K562 (cell line): ENCODE data around the gene DSCAM. TPM values are rescaled to one million over a fixed set of nuclear protein-coding genes. Genes with fewer than 3 reads are reported as not detected.

Experiments used
- ATAC-seq: fragments of 200-7000 bp; cut with Tn5 transposase; 3 replicates; pipeline ENCODE4 v1.9.1; 2020; ENCODE audit warnings: moderate library complexity
- BruUV-seq: library from RNA; stranded (reverse); fragments of 400-500 nt; replicated peaks from 2 replicates; lab custom pipeline; 2021; lab: Mats Ljungman, UMichigan
- CTCF ChIA-PET: fragments of 300-600 bp; formaldehyde crosslinking; extraction: SDS; loops from one replicate; lab custom pipeline; 2021; ENCODE audit warnings: low intra/inter-chr PET ratio; lab: Yijun Ruan, JAX
- POLR2A ChIA-PET: fragments of 300-600, 350-650 bp; sonication (Branson Sonifier 250); formaldehyde crosslinking; extraction: SDS; loops from one replicate; lab custom pipeline; 2021; ENCODE audit warnings: antibody characterized with exemption, inconsistent platforms; lab: Yijun Ruan, JAX
- DNase-seq, 4 experiments: peaks; one replicate each; pipeline versions ENCODE4 v3.0.0 to v3.0.0-alpha.2; 2011 to 2018; ENCODE audit warnings: low spot score in 3 of 4, mixed read lengths in 3 of 4; ENCODE audit errors: extremely low read depth in 1 of 4
- FAIRE-seq: peaks from 2 replicates; lab custom pipeline; 2011; peaks lifted over from hg19 to GRCh38; lab: Jason Lieb, UNC
- H2AFZ ChIP-seq: 2 replicates; pipeline ENCODE4 v1.6.0; 2011; ENCODE audit warnings: low read depth, low read length, control low read depth, inconsistent platforms
- H3K27ac ChIP-seq: fragments of 200-600 bp; 3 replicates; pipeline ENCODE4 v1.8.0; 2011; ENCODE audit warnings: low read depth, mild to moderate bottlenecking, control low read depth, inconsistent platforms, low read length, moderate library complexity, mixed read lengths; ENCODE audit errors: extremely low read depth
- H3K27me3 ChIP-seq, 2 experiments: fragments of 300-600 bp in 1 of 2; 2 replicates in 1 of 2; 3 replicates in 1 of 2; pipeline versions ENCODE4 v1.6.0 to v1.8.0; 2011; ENCODE audit warnings: inconsistent platforms in 2 of 2, low read length in 2 of 2, mild to moderate bottlenecking in 1 of 2, mixed read lengths in 1 of 2, moderate library complexity in 1 of 2; ENCODE audit not compliant: control insufficient read depth in 2 of 2, insufficient read depth in 2 of 2
- H3K36me3 ChIP-seq: fragments of 300-600 bp; 3 replicates; pipeline ENCODE4 v1.8.0; 2011; ENCODE audit warnings: mild to moderate bottlenecking, low read length, inconsistent platforms; ENCODE audit not compliant: control insufficient read depth, insufficient read depth
- H3K4me1 ChIP-seq, 2 experiments: fragments of 200-600 bp in 1 of 2; replicated peaks in 1 of 2; 2 replicates in 1 of 2; 3 replicates in 1 of 2; pipeline versions ENCODE4 v1.5.1 to v1.8.0; 2011; ENCODE audit warnings: inconsistent platforms in 2 of 2, low read length in 2 of 2, mild to moderate bottlenecking in 1 of 2, mixed read lengths in 1 of 2, moderate library complexity in 1 of 2; ENCODE audit not compliant: control insufficient read depth in 2 of 2, insufficient read depth in 2 of 2
- H3K4me2 ChIP-seq: 2 replicates; pipeline ENCODE4 v1.6.1; 2011; ENCODE audit warnings: low read length, control low read depth, inconsistent platforms, mixed read lengths; ENCODE audit not compliant: insufficient read depth
- H3K4me3 ChIP-seq: fragments of 200-600 bp; sonication (generic), shearing (Covaris generic); 2 replicates; pipeline ENCODE4 v1.5.1; 2016; ENCODE audit warnings: control low read depth, inconsistent platforms
- H3K79me2 ChIP-seq: fragments of 200-600 bp; 3 replicates; pipeline ENCODE4 v1.8.0; 2011; ENCODE audit warnings: low read length, inconsistent platforms; ENCODE audit not compliant: control insufficient read depth, insufficient read depth
- H3K9ac ChIP-seq, 2 experiments: 2 replicates each; pipeline versions ENCODE4 v1.6.0 to v1.6.1; 2011; ENCODE audit warnings: low read depth in 2 of 2, low read length in 2 of 2, control low read depth in 1 of 2, inconsistent platforms in 1 of 2, mild to moderate bottlenecking in 1 of 2, mixed read lengths in 1 of 2; ENCODE audit not compliant: insufficient read depth in 1 of 2
- H3K9me1 ChIP-seq: one replicate; pipeline ENCODE4 v1.6.0; 2011; ENCODE audit warnings: inconsistent platforms, mild to moderate bottlenecking, low read length, moderate library complexity; ENCODE audit not compliant: control insufficient read depth, insufficient read depth
- H3K9me3 ChIP-seq: replicated peaks from 2 replicates; pipeline ENCODE4 v1.5.1; 2011; ENCODE audit warnings: low read depth, low read length, inconsistent platforms; ENCODE audit not compliant: control insufficient read depth, insufficient read depth
- H4K20me1 ChIP-seq: replicated peaks from 2 replicates; pipeline ENCODE4 v1.6.1; 2011; ENCODE audit warnings: low read length, inconsistent platforms, mixed read lengths; ENCODE audit not compliant: control insufficient read depth, insufficient read depth
- BDP1 ChIP-seq: IDR thresholded peaks from 3 replicates; pipeline ENCODE4 v1.6.1; 2011; ENCODE audit not compliant: insufficient read length, insufficient read depth
- CHCHD3 ChIP-seq: fragments of 250-450 bp; sonication (Bioruptor Pico); IDR thresholded peaks from 2 replicates; pipeline ENCODE4 v2.1.2; 2022; ENCODE audit warnings: mild to moderate bottlenecking
- CREBBP ChIP-seq: IDR thresholded peaks from one replicate; pipeline ENCODE4 v1.6.1; 2012; ENCODE audit warnings: low read depth, mild to moderate bottlenecking, control low read depth, inconsistent platforms, low read length
- EP400 ChIP-seq: fragments of 450-650 bp; IDR thresholded peaks from 2 replicates; pipeline ENCODE4 v1.6.1; 2017; ENCODE audit warnings: antibody characterized with exemption, mild to moderate bottlenecking, moderate library complexity
- FOXA1 ChIP-seq: fragments of 450-650 bp; IDR thresholded peaks from 2 replicates; pipeline ENCODE4 v1.6.1; 2016; ENCODE audit warnings: mild to moderate bottlenecking, borderline replicate concordance
- HDAC1 ChIP-seq, 2 experiments: fragments of 450-650 bp; IDR thresholded peaks; 2 replicates each; pipeline ENCODE4 v1.6.1; 2016 to 2017; ENCODE audit warnings: inconsistent platforms in 1 of 2, mild to moderate bottlenecking in 1 of 2, moderate library complexity in 1 of 2
- MAZ ChIP-seq, 2 experiments: fragments of 450-650 bp in 1 of 2; sonication (generic) in 1 of 2; formaldehyde crosslinking; IDR thresholded peaks in 1 of 2; conservative IDR thresholded peaks in 1 of 2; 2 replicates each; pipeline versions ENCODE4 v1.4.0 to v1.5.0; 2020; ENCODE audit warnings: mild to moderate bottlenecking in 1 of 2, missing genetic modification reagents in 1 of 2
- NFE2L1 ChIP-seq: fragments of 450-650 bp; IDR thresholded peaks from 2 replicates; pipeline ENCODE4 v1.6.1; 2016; ENCODE audit warnings: missing genetic modification characterization, low read depth, mild to moderate bottlenecking, missing compliant biosample characterization, moderate library complexity, borderline replicate concordance
- PTBP1 ChIP-seq: fragments of 200-400 bp; formaldehyde crosslinking; IDR thresholded peaks from 2 replicates; pipeline ENCODE4 v1.6.1; 2017; ENCODE audit warnings: low read depth, low read length
- SRSF9 ChIP-seq: fragments of 200-400 bp; formaldehyde crosslinking; IDR thresholded peaks from 2 replicates; pipeline ENCODE4 v1.6.1; 2017; ENCODE audit warnings: low read depth, low read length, borderline replicate concordance
- ZNF121 ChIP-seq: sonication (generic); formaldehyde crosslinking; conservative IDR thresholded peaks from 2 replicates; pipeline ENCODE4 v1.8.0; 2022; ENCODE audit warnings: missing genetic modification reagents
- ZSCAN29 ChIP-seq: fragments of 450-650 bp; IDR thresholded peaks from 2 replicates; pipeline ENCODE4 v1.6.1; 2017
- WGBS: fragments of 100-300 bp; shearing (Covaris generic); methylation state at CpG from one replicate; pipeline ENCODE4 v1.1.6; 2016; ENCODE audit warnings: low coverage, mixed read lengths; ENCODE audit not compliant: insufficient coverage; ENCODE audit errors: missing lambda C conversion rate; 5-methylcytosine and 5-hydroxymethylcytosine counted together
- in situ Hi-C: fragments of 300-500 bp; cut with MboI; formaldehyde crosslinking; loops from 4 replicates; pipeline ENCODE4 v1.15.0; 2018; ENCODE audit warnings: inconsistent platforms, mixed read lengths
- intact Hi-C: fragments of 100-400 bp; cut with micrococcal nuclease; formaldehyde crosslinking; loops from 2 replicates; pipeline ENCODE4 v1.14.2; 2022
- polyA plus RNA-seq, 8 experiments: library from polyadenylated mRNA; depleted of rRNA in 4 of 8; stranded (reverse) in 5 of 8; unstranded in 3 of 8; fragments of >200 nt; fragmentation: Nextera tagmentation in 2 of 8; fragmentation: Illumina TruSeq in 1 of 8; extraction: Ambion mirVana in 2 of 8; extraction: Trizol in 1 of 8; gene quantifications; 2 replicates each; pipeline versions ENCODE4 v1.2.1 to v1.2.3, GENCODE V29; 2011 to 2014; ENCODE audit warnings: inconsistent platforms in 1 of 8, missing spikeins in 1 of 8
- total RNA-seq, 7 experiments: library from RNA; depleted of rRNA in 6 of 7; stranded (reverse); fragments of >200 nt in 6 of 7; fragmentation: Illumina TruSeq in 2 of 7; extraction: Trizol in 2 of 7; gene quantifications; 2 replicates each; pipeline versions ENCODE4 v1.2.1 to v1.2.3, GENCODE V29; 2011 to 2021; ENCODE audit warnings: low replicate concordance in 1 of 7
- TF ChIP-seq, protein P1 (sequence below): fragments of 450-650 bp; IDR thresholded peaks from 2 replicates; pipeline ENCODE4 v1.6.1; 2016; ENCODE audit warnings: low read depth, mild to moderate bottlenecking, moderate library complexity

The DSCAM gene
- total and polyA plus RNA-seq, 9 of the 15 experiments (the other 6 are each of a cell fraction or from before 2014, with no cell fraction given): not detected

- BruUV-seq: no TSS peak
- Histone ChIP-seq H3K4me1 (no peaks in the 10 kb centered on the region), H3K27me3 (no peaks in the 10 kb centered on the region), H2AFZ (no peak overlapping the region), H3K36me3 (no peaks in the 10 kb centered on the region), H3K9me3 (no peaks in the 10 kb centered on the region), H3K4me2 (no peak overlapping the region), H3K4me3 (no peak overlapping the region), H4K20me1 (no peaks in the 10 kb centered on the region), H3K9me1 (no peaks in the 10 kb centered on the region), H3K27ac (no peak overlapping the region), H3K79me2 (no peaks in the 10 kb centered on the region), H3K9ac (no peak overlapping the region)
- ChIA-PET CTCF (interaction anchor here (0.5 kb wide), 1 partner anchor 82 kb away, joined by 3 read pairs; no protein-coding TSS in a partner anchor), POLR2A (no interaction called here)
- ATAC-seq (no peak), FAIRE-seq (no peak), DNase-seq (no peak)
- TF ChIP-seq SRSF9: no peak
- no peak for TF ChIP-seq HDAC1 (IDR thresholded peaks at IDR 0.05)
- no peak for TF ChIP-seq PTBP1
- no peak for TF ChIP-seq ZNF121 (CRISPR knock-in tag)
- no peak for TF ChIP-seq MAZ (CRISPR knock-in tag; conservative IDR thresholded peaks at IDR 0.05 in 1 of 2, IDR thresholded peaks at IDR 0.05 in 1 of 2)
- no peak for TF ChIP-seq EP400
- no peak for TF ChIP-seq ZSCAN29
- TF ChIP-seq BDP1: no peak
- TF ChIP-seq CHCHD3 (CRISPR knock-in tag): no peak
- TF ChIP-seq, protein P1, sequence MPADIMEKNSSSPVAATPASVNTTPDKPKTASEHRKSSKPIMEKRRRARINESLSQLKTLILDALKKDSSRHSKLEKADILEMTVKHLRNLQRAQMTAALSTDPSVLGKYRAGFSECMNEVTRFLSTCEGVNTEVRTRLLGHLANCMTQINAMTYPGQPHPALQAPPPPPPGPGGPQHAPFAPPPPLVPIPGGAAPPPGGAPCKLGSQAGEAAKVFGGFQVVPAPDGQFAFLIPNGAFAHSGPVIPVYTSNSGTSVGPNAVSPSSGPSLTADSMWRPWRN: no peak
- no peak for TF ChIP-seq CREBBP
- no peak for TF ChIP-seq FOXA1
- TF ChIP-seq NFE2L1 (tag): no peak
- WGBS: 5% methylated on average over 1 of the region's 1 CpG
- intact Hi-C loops (no loop called here), in situ Hi-C loops (no loop called here)
Observed at GRCh38 chr21:40623528-40623927, 223.4 kb downstream of the DSCAM start.
